Measurements from ENCODE around the gene TRAF7. TPM values are rescaled to one million over a fixed set of nuclear protein-coding genes. Genes with fewer than 3 reads are reported as not detected.

The TRAF7 gene
- total RNA-seq, 1 donor, result 90.5 TPM

GRCh38 chr16:2180461-2180860 is 24.9 kb downstream of the TRAF7 start:
- DNase-seq (ENCODE audit: low read depth in 2 of 3, low spot score in 2 of 3), result no peak

- no peak for DNase-seq (ENCODE audit: low read depth in 2 of 3, low spot score in 2 of 3)
These were observed 25.7 kb downstream of the TRAF7 start for GRCh38 chr16:2180962-2181923.

GRCh38 chr16:2181952-2182351 is 26.4 kb downstream of the TRAF7 start:
- DNase-seq (ENCODE audit: low read depth in 2 of 3, low spot score in 2 of 3), result no peak

GRCh38 chr16:2183671-2184070 is 28.1 kb downstream of the TRAF7 start:
- no peak for DNase-seq (ENCODE audit: low read depth in 2 of 3, low spot score in 2 of 3)

GRCh38 chr16:2184346-2184745 is 28.8 kb downstream of the TRAF7 start:
- DNase-seq (ENCODE audit: low read depth in 2 of 3, low spot score in 2 of 3), result no peak

GRCh38 chr16:2184962-2185361 is 29.4 kb downstream of the TRAF7 start:
- DNase-seq (ENCODE audit: low read depth in 2 of 3, low spot score in 2 of 3), result no peak

GRCh38 chr16:2186064-2186463 is 30.5 kb downstream of the TRAF7 start:
- DNase-seq (ENCODE audit: low read depth in 2 of 3, low spot score in 2 of 3), result no peak

GRCh38 chr16:2186505-2186904 is 30.9 kb downstream of the TRAF7 start:
- no peak for DNase-seq (ENCODE audit: low read depth in 2 of 3, low spot score in 2 of 3)

- DNase-seq (ENCODE audit: low read depth in 2 of 3, low spot score in 2 of 3), result no peak
These were observed 31.6 kb downstream of the TRAF7 start for GRCh38 chr16:2187212-2187611.

- DNase-seq (ENCODE audit: low read depth in 2 of 3, low spot score in 2 of 3), result no peak
These were observed 32.8 kb downstream of the TRAF7 start for GRCh38 chr16:2188395-2188794.

DNA sequence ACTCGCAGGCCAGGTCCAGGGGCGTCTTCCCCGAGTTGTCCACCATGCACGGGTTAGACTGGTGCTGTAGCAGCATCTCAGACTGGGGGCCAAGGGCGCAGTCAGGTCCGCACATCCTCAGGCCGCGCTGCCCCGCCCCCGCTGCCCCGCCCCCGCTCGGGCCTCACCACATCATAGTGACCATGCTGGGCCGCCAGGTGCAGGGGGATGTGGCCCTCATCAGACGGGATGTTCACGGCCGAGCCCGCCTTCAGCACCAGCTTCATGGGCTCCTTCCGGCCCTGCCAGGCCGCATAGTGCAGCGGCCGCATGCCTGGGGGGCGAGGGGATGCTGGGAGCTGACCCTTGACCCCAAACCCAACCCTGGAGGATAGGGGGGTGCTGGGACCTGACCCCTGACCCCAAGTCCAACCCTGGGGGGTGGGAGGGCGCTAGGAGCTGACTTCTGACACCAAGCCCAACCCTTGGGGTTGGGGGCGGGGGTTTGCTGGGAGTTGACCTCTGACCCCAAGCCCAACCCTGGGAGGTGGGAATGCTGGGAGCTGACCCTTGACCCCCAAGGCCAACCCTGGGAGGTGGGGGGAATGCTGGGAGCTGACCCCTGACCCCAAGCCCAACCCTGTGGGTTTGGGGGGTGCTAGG is 33.8 kb downstream of the TRAF7 start:
- no peak for DNase-seq (ENCODE audit: low read depth in 2 of 3, low spot score in 2 of 3)

- no peak for DNase-seq (ENCODE audit: low read depth in 2 of 3, low spot score in 2 of 3)
These were observed 34.5 kb downstream of the TRAF7 start for GRCh38 chr16:2190002-2190658.

DNA sequence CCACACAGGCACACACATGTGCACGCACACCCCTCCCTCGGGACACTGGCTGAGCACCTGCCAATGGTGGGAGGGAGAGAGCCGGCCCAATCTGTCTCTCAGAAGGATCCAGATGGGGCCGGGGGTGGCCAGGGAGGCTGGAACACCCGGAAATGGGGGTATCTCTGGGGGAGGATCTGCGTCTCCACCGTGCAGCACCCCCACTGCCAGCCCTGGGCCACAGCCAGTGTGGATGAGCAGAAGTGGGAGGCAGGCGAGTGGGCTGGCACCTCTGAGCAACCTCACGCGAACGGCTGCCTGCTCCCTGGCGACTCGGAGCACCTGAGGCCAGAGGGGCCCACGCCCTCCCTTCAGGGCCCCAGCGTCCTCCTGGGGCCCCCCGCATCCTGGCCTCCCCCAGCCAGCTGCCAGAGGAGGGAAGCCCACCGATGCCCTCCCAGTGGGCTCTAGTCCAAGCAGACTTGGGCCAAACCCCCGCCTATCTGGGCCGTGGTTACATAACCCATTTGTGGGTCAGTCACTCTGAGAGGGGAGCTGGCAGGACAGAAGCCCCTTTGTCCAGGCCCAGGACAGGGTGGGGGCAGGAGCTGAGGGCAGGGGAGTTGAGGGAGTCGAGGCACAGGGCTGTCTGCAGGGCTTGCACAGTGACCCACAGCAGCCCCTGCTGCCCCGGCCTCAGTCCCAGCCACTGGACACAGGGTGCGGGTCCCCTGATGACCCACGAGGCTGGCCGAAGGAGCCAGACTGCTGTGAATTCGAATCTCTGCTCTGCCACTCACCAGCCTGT is 35.3 kb downstream of the TRAF7 start:
- no peak for DNase-seq (ENCODE audit: low read depth in 2 of 3, low spot score in 2 of 3)

- DNase-seq (ENCODE audit: low read depth in 2 of 3, low spot score in 2 of 3), result no peak
These were observed 35.8 kb downstream of the TRAF7 start for GRCh38 chr16:2191446-2191706.

GRCh38 chr16:2194166-2194834 is 38.7 kb downstream of the TRAF7 start:
- peak in 2 of 3 donors; percentile 39 to 41 for DNase-seq (ENCODE audit: low read depth in 2 of 3, low spot score in 2 of 3)

- DNase-seq (ENCODE audit: low read depth in 2 of 3, low spot score in 2 of 3), result peak; percentile 29 to 58 (median 40)
These were observed 39.3 kb downstream of the TRAF7 start for GRCh38 chr16:2194852-2195321.

GRCh38 chr16:2195322-2196161 is 40.0 kb downstream of the TRAF7 start:
- no peak for DNase-seq (ENCODE audit: low read depth in 2 of 3, low spot score in 2 of 3)

GRCh38 chr16:2196162-2196980 is 40.8 kb downstream of the TRAF7 start, which contains the start of gene CASKIN1:
CASKIN1 (minus strand) TSS chr16:2196605; CDS start chr16:2196432, 173 bp downstream.
- peak in 2 of 3 donors; percentile 32 to 43 for DNase-seq (ENCODE audit: low read depth in 2 of 3, low spot score in 2 of 3)
